ENCODE results near the gene RALGAPB. TPM values are rescaled to one million over a fixed set of nuclear protein-coding genes. Genes with fewer than 3 reads are reported as not detected.

The RALGAPB gene
- total and polyA plus RNA-seq, 2 experiments from 2014 or later = 10.2 to 40.4 TPM

- TF ChIP-seq, protein P1, sequence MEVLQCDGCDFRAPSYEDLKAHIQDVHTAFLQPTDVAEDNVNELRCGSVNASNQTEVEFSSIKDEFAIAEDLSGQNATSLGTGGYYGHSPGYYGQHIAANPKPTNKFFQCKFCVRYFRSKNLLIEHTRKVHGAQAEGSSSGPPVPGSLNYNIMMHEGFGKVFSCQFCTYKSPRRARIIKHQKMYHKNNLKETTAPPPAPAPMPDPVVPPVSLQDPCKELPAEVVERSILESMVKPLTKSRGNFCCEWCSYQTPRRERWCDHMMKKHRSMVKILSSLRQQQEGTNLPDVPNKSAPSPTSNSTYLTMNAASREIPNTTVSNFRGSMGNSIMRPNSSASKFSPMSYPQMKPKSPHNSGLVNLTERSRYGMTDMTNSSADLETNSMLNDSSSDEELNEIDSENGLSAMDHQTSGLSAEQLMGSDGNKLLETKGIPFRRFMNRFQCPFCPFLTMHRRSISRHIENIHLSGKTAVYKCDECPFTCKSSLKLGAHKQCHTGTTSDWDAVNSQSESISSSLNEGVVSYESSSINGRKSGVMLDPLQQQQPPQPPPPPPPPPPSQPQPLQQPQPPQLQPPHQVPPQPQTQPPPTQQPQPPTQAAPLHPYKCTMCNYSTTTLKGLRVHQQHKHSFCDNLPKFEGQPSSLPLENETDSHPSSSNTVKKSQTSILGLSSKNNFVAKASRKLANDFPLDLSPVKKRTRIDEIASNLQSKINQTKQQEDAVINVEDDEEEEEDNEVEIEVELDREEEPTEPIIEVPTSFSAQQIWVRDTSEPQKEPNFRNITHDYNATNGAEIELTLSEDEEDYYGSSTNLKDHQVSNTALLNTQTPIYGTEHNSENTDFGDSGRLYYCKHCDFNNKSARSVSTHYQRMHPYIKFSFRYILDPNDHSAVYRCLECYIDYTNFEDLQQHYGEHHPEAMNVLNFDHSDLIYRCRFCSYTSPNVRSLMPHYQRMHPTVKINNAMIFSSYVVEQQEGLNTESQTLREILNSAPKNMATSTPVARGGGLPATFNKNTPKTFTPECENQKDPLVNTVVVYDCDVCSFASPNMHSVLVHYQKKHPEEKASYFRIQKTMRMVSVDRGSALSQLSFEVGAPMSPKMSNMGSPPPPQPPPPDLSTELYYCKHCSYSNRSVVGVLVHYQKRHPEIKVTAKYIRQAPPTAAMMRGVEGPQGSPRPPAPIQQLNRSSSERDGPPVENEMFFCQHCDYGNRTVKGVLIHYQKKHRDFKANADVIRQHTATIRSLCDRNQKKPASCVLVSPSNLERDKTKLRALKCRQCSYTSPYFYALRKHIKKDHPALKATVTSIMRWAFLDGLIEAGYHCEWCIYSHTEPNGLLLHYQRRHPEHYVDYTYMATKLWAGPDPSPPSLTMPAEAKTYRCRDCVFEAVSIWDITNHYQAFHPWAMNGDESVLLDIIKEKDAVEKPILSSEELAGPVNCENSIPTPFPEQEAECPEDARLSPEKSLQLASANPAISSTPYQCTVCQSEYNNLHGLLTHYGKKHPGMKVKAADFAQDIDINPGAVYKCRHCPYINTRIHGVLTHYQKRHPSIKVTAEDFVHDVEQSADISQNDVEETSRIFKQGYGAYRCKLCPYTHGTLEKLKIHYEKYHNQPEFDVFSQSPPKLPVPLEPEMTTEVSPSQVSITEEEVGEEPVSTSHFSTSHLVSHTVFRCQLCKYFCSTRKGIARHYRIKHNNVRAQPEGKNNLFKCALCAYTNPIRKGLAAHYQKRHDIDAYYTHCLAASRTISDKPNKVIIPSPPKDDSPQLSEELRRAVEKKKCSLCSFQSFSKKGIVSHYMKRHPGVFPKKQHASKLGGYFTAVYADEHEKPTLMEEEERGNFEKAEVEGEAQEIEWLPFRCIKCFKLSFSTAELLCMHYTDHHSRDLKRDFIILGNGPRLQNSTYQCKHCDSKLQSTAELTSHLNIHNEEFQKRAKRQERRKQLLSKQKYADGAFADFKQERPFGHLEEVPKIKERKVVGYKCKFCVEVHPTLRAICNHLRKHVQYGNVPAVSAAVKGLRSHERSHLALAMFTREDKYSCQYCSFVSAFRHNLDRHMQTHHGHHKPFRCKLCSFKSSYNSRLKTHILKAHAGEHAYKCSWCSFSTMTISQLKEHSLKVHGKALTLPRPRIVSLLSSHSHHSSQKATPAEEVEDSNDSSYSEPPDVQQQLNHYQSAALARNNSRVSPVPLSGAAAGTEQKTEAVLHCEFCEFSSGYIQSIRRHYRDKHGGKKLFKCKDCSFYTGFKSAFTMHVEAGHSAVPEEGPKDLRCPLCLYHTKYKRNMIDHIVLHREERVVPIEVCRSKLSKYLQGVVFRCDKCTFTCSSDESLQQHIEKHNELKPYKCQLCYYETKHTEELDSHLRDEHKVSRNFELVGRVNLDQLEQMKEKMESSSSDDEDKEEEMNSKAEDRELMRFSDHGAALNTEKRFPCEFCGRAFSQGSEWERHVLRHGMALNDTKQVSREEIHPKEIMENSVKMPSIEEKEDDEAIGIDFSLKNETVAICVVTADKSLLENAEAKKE (CRISPR knock-in tag; IDR thresholded peaks at IDR 0.05) = no peak
- TF ChIP-seq ETS1 (IDR thresholded peaks at IDR 0.05) (no peak), JUNB (IDR thresholded peaks at IDR 0.05; ENCODE audit: unreplicated experiment) (no peak), POLR2AphosphoS5 (IDR thresholded peaks at IDR 0.05; ENCODE audit: low read depth) (no peak)
Observed at GRCh38 chr20:38624084-38624483, 151.4 kb downstream of the RALGAPB start (continued).

- no peaks in the 10 kb centered on the region for H4K20me1 ChIP-seq (replicated peaks; ENCODE audit: insufficient read depth)
- H3F3A ChIP-seq (replicated peaks; ENCODE audit: low read depth) = no peaks in the 10 kb centered on the region
- H3K27ac ChIP-seq (ENCODE audit: low read depth) = no peak overlapping the region
- no peaks in the 10 kb centered on the region for H3K27me3 ChIP-seq (ENCODE audit: insufficient read depth)
- no peak for ATAC-seq
- no peaks in the 10 kb centered on the region for H3K36me3 ChIP-seq (ENCODE audit: insufficient read depth)
- H3K27ac Mint-ChIP-seq = no peak overlapping the region
- no peak overlapping the region for H2AFZ ChIP-seq
- no peaks in the 10 kb centered on the region for H3K9me2 ChIP-seq (ENCODE audit: insufficient read depth)
- H3K36me3 Mint-ChIP-seq (ENCODE audit: low read depth) = 0 out of 3 replicates have a peak, but pooled peaks cover 3% of the 10 kb centered on the region
- H3K79me2 ChIP-seq (replicated peaks; ENCODE audit: insufficient read depth) = no peaks in the 10 kb centered on the region
- H3K27me3 Mint-ChIP-seq (ENCODE audit: insufficient read depth, low read depth, poor library complexity) = peaks cover 5% of the 10 kb centered on the region
- 0 out of 3 replicates have a peak, but pooled peaks cover 4% of the 10 kb centered on the region for H3K9me3 Mint-ChIP-seq
- H3K4me2 ChIP-seq = no peak overlapping the region
- H3K4me1 ChIP-seq (ENCODE audit: insufficient read depth) = peaks cover 7% of the 10 kb centered on the region; the same call in 1 of the 2 replicates
- H3K4me3 Mint-ChIP-seq = no peak overlapping the region
- no peak overlapping the region for H3K4me3 ChIP-seq
- DNase-seq (ENCODE audit: low spot score) = no peak
- peaks cover 20% of the 10 kb centered on the region for H3K4me1 Mint-ChIP-seq
- TF ChIP-seq EZH2 (IDR thresholded peaks at IDR 0.05; ENCODE audit: low read depth, unreplicated experiment) = no peak
- TF ChIP-seq EZH2phosphoT487 (IDR thresholded peaks at IDR 0.05; ENCODE audit: unreplicated experiment) = no peak
- TF ChIP-seq JUNB (IDR thresholded peaks at IDR 0.05; ENCODE audit: unreplicated experiment) = no peak
- TF ChIP-seq, protein P1 (CRISPR knock-in tag; IDR thresholded peaks at IDR 0.05) = no peak
- TF ChIP-seq ETS1 (IDR thresholded peaks at IDR 0.05) = no peak
- TF ChIP-seq POLR2AphosphoS5 (IDR thresholded peaks at IDR 0.05; ENCODE audit: low read depth) = no peak
Observed at GRCh38 chr20:38625896-38626295, 153.3 kb downstream of the RALGAPB start.

Data from GM23338 (cell line).